ENCODE measurements around the gene RAD9A.

GRCh38 chr11:67398661-67399563 is 7.1 kb downstream of the RAD9A start:
- TF ChIP-seq CTCF (IDR thresholded peaks at IDR 0.05; ENCODE audit: low read depth, low read length) (no peak), EZH2phosphoT487 (IDR thresholded peaks at IDR 0.05; ENCODE audit: low read depth) (no peak)
